Esophagus (tissue), 2 donors: Measurements from ENCODE around the gene AGAP1. TPM values are rescaled to one million over a fixed set of nuclear protein-coding genes. Genes with fewer than 3 reads are reported as not detected.

Experiments
- H3K27ac ChIP-seq, 2 donors: one replicate each; pipeline ENCODE4 v1.5.1; 2013; ENCODE audit warnings: low read depth in 2 of 2, mild to moderate bottlenecking in 2 of 2, inconsistent platforms in 1 of 2, low read length in 1 of 2, moderate library complexity in 1 of 2
- H3K27me3 ChIP-seq, 2 donors: one replicate each; pipeline ENCODE4 v1.6.1; 2013; ENCODE audit warnings: low read length in 2 of 2, control low read depth in 1 of 2, mild to moderate bottlenecking in 1 of 2; ENCODE audit not compliant: insufficient read depth in 2 of 2, control insufficient read depth in 1 of 2
- H3K36me3 ChIP-seq, 2 donors: one replicate each; pipeline ENCODE4 v1.6.1; 2013; ENCODE audit warnings: low read length in 1 of 2; ENCODE audit not compliant: control insufficient read depth in 2 of 2, insufficient read depth in 2 of 2
- H3K4me1 ChIP-seq, 2 donors: one replicate each; pipeline ENCODE4 v1.6.1; 2013; ENCODE audit warnings: low read length in 1 of 2; ENCODE audit not compliant: control insufficient read depth in 2 of 2, insufficient read depth in 2 of 2
- H3K4me3 ChIP-seq, 2 donors: one replicate each; pipeline ENCODE4 v1.5.1; 2013; ENCODE audit warnings: low read length in 2 of 2, mild to moderate bottlenecking in 2 of 2, low read depth in 1 of 2, moderate library complexity in 1 of 2
- H3K9me3 ChIP-seq, 2 donors: one replicate each; pipeline ENCODE4 v1.6.1; 2013; ENCODE audit warnings: mild to moderate bottlenecking in 2 of 2, low read depth in 1 of 2, low read length in 1 of 2, moderate library complexity in 1 of 2; ENCODE audit not compliant: control insufficient read depth in 2 of 2, insufficient read depth in 1 of 2
- WGBS, 2 donors: extraction: QIAGEN DNeasy Blood & Tissue Kit; methylation state at CpG; one replicate each; pipeline ENCODE4 v1.1.7; 2013; 5-methylcytosine and 5-hydroxymethylcytosine counted together
- polyA plus RNA-seq, 2 donors: library from polyadenylated mRNA; stranded (reverse); fragments of 200-250 nt; gene quantifications; one replicate each; pipeline ENCODE4 v1.2.3, GENCODE V29; 2013
- donor health status: healthy with polysubstance abuse.
- donor health status: Bipolar disorder and iron deficiency.

AGAP1 gene
- polyA plus RNA-seq, 2 donors: 4.9 TPM

- 71 to 73% methylated on average over 8 of the region's 8 CpGs for WGBS, 2 donors
Observed at GRCh38 chr2:235575904-235576303, 82.1 kb downstream of the AGAP1 start.

GRCh38 chr2:235576337-235576910, 82.6 kb downstream of the AGAP1 start:
- H3K27me3 ChIP-seq: no peaks in the 10 kb centered on the region
- no peaks in the 10 kb centered on the region for H3K36me3 ChIP-seq
- no peaks in the 10 kb centered on the region for H3K9me3 ChIP-seq
- peaks cover 0 to 8% of the 10 kb centered on the region in 2 donors for H3K4me1 ChIP-seq
- no peak overlapping the region for H3K27ac ChIP-seq
- 85 to 86% methylated on average over 11 of the region's 11 CpGs for WGBS, 2 donors
- no peak overlapping the region for H3K4me3 ChIP-seq

More at GRCh38 chr2:235575904-235576303, 82.1 kb downstream of the AGAP1 start:
- Histone ChIP-seq H3K36me3 (no peaks in the 10 kb centered on the region), H3K9me3 (no peaks in the 10 kb centered on the region), H3K4me3 (no peak overlapping the region), H3K4me1 (peaks cover 0 to 8% of the 10 kb centered on the region in 2 donors), H3K27me3 (no peaks in the 10 kb centered on the region), H3K27ac (no peak overlapping the region)

- H3K36me3 ChIP-seq: no peaks in the 10 kb centered on the region
- no peak overlapping the region for H3K27ac ChIP-seq
- no peaks in the 10 kb centered on the region for H3K9me3 ChIP-seq
- H3K4me1 ChIP-seq: peaks cover 0 to 8% of the 10 kb centered on the region in 2 donors
- 72 to 78% methylated on average over 28 of the region's 28 CpGs for WGBS, 2 donors
- H3K4me3 ChIP-seq: no peak overlapping the region
- no peaks in the 10 kb centered on the region for H3K27me3 ChIP-seq
Observed at GRCh38 chr2:235577404-235578330, 83.8 kb downstream of the AGAP1 start.

- WGBS, 2 donors: 83 to 87% methylated on average over 9 of the region's 9 CpGs
- Histone ChIP-seq H3K9me3 (no peaks in the 10 kb centered on the region), H3K4me1 (peaks cover 0 to 2% of the 10 kb centered on the region in 2 donors), H3K27me3 (no peaks in the 10 kb centered on the region), H3K4me3 (no peak overlapping the region), H3K36me3 (no peaks in the 10 kb centered on the region), H3K27ac (no peak overlapping the region)
Observed at GRCh38 chr2:235579128-235579527, 85.3 kb downstream of the AGAP1 start.

GRCh38 chr2:235580426-235581157, 86.7 kb downstream of the AGAP1 start:
- H3K27ac ChIP-seq: no peak overlapping the region
- no peaks in the 10 kb centered on the region for H3K27me3 ChIP-seq
- H3K36me3 ChIP-seq: no peaks in the 10 kb centered on the region
- 87 to 90% methylated on average over 7 of the region's 7 CpGs for whole genome bisulfite sequencing, 2 donors
- H3K4me1 ChIP-seq: peaks cover 0 to 5% of the 10 kb centered on the region in 2 donors
- no peak overlapping the region for H3K4me3 ChIP-seq
- no peaks in the 10 kb centered on the region for H3K9me3 ChIP-seq

GRCh38 chr2:235582081-235582686, 88.3 kb downstream of the AGAP1 start:
- WGBS, 2 donors: 89 to 91% methylated on average over 9 of the region's 9 CpGs
- no peak overlapping the region for H3K4me3 ChIP-seq
- peaks cover 0 to 5% of the 10 kb centered on the region in 2 donors for H3K4me1 ChIP-seq
- H3K9me3 ChIP-seq: no peaks in the 10 kb centered on the region
- H3K27ac ChIP-seq: no peak overlapping the region
- H3K36me3 ChIP-seq: peaks cover 0 to 2% of the 10 kb centered on the region in 2 donors
- H3K27me3 ChIP-seq: no peaks in the 10 kb centered on the region

- no peak overlapping the region for H3K27ac ChIP-seq
- 86 to 87% methylated on average over 7 of the region's 7 CpGs for WGBS, 2 donors
- H3K36me3 ChIP-seq: peaks cover 0 to 2% of the 10 kb centered on the region in 2 donors
- no peak overlapping the region for H3K4me3 ChIP-seq
- H3K4me1 ChIP-seq: peaks cover 0 to 5% of the 10 kb centered on the region in 2 donors
- no peaks in the 10 kb centered on the region for H3K9me3 ChIP-seq
- no peaks in the 10 kb centered on the region for H3K27me3 ChIP-seq
Observed at GRCh38 chr2:235582729-235583128, 88.9 kb downstream of the AGAP1 start.

- H3K27me3 ChIP-seq: no peaks in the 10 kb centered on the region
- H3K4me1 ChIP-seq: peaks cover 0 to 5% of the 10 kb centered on the region in 2 donors
- H3K4me3 ChIP-seq: no peak overlapping the region
- peaks cover 0 to 2% of the 10 kb centered on the region in 2 donors for H3K36me3 ChIP-seq
- no peaks in the 10 kb centered on the region for H3K9me3 ChIP-seq
- WGBS, 2 donors: 83 to 96% methylated on average over 6 of the region's 6 CpGs
- H3K27ac ChIP-seq: no peak overlapping the region
Observed at GRCh38 chr2:235583144-235583543, 89.3 kb downstream of the AGAP1 start.
